A549 (cell line): ENCODE results near the gene RNF144A.

Source experiments
- BCL3 ChIP-seq: fragments of >200 bp; sonication (Bioruptor Twin); formaldehyde crosslinking; IDR thresholded peaks from 3 replicates; pipeline ENCODE4 v1.6.1; 2016
- CHD2 ChIP-seq: fragments of 150-350 bp; IDR thresholded peaks from 2 replicates; pipeline ENCODE4 v1.6.1; 2014; ENCODE audit warnings: low read length; ENCODE audit not compliant: partially characterized antibody
- EP300 ChIP-seq, 2 experiments: fragments of >200 bp; sonication (Bioruptor Twin); formaldehyde crosslinking; IDR thresholded peaks; 2 replicates in 1 of 2; 3 replicates in 1 of 2; pipeline ENCODE4 v1.6.1; 2016 to 2017
- FOSL2 ChIP-seq, 2 experiments: fragments of 450-650 bp in 1 of 2; fragments of >200 bp in 1 of 2; sonication (Bioruptor Twin) in 1 of 2; formaldehyde crosslinking; IDR thresholded peaks; 2 replicates each; pipeline versions ENCODE4 v1.5.0 to v1.6.1; 2016 to 2020; ENCODE audit warnings: mild to moderate bottlenecking in 1 of 2, moderate library complexity in 1 of 2
- HDAC2 ChIP-seq: fragments of 200-600 bp; sonication (generic); IDR thresholded peaks from 2 replicates; pipeline ENCODE4 v1.6.1; 2016
- KDM1A ChIP-seq: fragments of 200-600 bp; sonication (generic); IDR thresholded peaks from 2 replicates; pipeline ENCODE4 v1.6.1; 2016; ENCODE audit warnings: low read depth, mild to moderate bottlenecking
- NPAS2 ChIP-seq: fragments of 250-450 bp; sonication (Bioruptor Pico); IDR thresholded peaks from 2 replicates; pipeline ENCODE4 v1.8.0; 2022; ENCODE audit warnings: mild to moderate bottlenecking, moderate library complexity, borderline replicate concordance
- POLR2A ChIP-seq: IDR thresholded peaks from 2 replicates; pipeline ENCODE4 v1.6.1; 2012; ENCODE audit warnings: mild to moderate bottlenecking, low read length
- REST ChIP-seq: fragments of 200-600 bp; sonication (generic); IDR thresholded peaks from 2 replicates; pipeline ENCODE4 v1.6.1; 2016; ENCODE audit warnings: antibody characterized with exemption, mild to moderate bottlenecking, moderate library complexity
- RFX5 ChIP-seq: fragments of 450-650 bp; IDR thresholded peaks from 2 replicates; pipeline ENCODE4 v1.7.1; 2014; ENCODE audit warnings: antibody characterized with exemption, mild to moderate bottlenecking, moderate library complexity
- TF ChIP-seq, protein P1 (sequence below): fragments of >200 bp; sonication (Bioruptor Twin); formaldehyde crosslinking; IDR thresholded peaks from 3 replicates; pipeline ENCODE4 v1.5.1; 2016
- TF ChIP-seq, protein P2 (sequence below): IDR thresholded peaks from 2 replicates; pipeline ENCODE4 v1.6.1; 2012

DNA sequence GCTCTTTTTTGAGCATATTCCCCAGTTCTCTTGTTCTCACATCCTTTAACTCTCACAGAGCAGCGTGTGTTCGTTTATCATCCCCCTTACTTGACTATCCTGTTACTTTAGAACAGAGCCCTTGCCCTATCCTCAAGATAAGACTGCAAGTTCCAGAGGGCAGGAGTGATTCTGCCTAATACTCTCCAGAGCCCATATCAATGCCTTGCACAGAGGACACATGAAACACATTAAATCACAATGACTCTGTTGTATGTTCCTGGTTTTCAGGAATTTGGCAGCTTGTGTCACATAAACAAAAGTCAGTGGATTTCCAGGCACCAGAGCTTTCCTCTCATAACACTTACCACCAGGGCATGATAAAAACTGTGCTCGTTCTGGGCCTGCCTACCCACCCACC, 156.7 kb downstream of the RNF144A start:
- TF ChIP-seq, protein P1, sequence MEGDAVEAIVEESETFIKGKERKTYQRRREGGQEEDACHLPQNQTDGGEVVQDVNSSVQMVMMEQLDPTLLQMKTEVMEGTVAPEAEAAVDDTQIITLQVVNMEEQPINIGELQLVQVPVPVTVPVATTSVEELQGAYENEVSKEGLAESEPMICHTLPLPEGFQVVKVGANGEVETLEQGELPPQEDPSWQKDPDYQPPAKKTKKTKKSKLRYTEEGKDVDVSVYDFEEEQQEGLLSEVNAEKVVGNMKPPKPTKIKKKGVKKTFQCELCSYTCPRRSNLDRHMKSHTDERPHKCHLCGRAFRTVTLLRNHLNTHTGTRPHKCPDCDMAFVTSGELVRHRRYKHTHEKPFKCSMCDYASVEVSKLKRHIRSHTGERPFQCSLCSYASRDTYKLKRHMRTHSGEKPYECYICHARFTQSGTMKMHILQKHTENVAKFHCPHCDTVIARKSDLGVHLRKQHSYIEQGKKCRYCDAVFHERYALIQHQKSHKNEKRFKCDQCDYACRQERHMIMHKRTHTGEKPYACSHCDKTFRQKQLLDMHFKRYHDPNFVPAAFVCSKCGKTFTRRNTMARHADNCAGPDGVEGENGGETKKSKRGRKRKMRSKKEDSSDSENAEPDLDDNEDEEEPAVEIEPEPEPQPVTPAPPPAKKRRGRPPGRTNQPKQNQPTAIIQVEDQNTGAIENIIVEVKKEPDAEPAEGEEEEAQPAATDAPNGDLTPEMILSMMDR: no peak
- TF ChIP-seq HDAC2: no peak
- no peak for TF ChIP-seq BCL3
- no peak for TF ChIP-seq POLR2A
- no peak for TF ChIP-seq EP300 (IDR thresholded peaks at IDR 0.05)
- TF ChIP-seq REST: no peak
- no peak for TF ChIP-seq RFX5
- TF ChIP-seq KDM1A: no peak
- TF ChIP-seq CHD2: no peak
- TF ChIP-seq, protein P2, sequence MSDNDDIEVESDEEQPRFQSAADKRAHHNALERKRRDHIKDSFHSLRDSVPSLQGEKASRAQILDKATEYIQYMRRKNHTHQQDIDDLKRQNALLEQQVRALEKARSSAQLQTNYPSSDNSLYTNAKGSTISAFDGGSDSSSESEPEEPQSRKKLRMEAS: no peak
- TF ChIP-seq FOSL2 (IDR thresholded peaks at IDR 0.05): no peak
- TF ChIP-seq FOSL2 (CRISPR knock-in tag; IDR thresholded peaks at IDR 0.05): no peak
- TF ChIP-seq NPAS2: no peak
